Bronchial smooth muscle cell (primary cell): ENCODE measurements around the gene VPS18. TPM values are rescaled to one million over a fixed set of nuclear protein-coding genes. Genes with fewer than 3 reads are reported as not detected.

Experiments used
- total RNA-seq: library from RNA; depleted of rRNA; stranded (reverse); fragments of >200 nt; gene quantifications from 2 replicates; pipeline ENCODE4 v1.2.1, GENCODE V29; 2014

The VPS18 gene, protein sequence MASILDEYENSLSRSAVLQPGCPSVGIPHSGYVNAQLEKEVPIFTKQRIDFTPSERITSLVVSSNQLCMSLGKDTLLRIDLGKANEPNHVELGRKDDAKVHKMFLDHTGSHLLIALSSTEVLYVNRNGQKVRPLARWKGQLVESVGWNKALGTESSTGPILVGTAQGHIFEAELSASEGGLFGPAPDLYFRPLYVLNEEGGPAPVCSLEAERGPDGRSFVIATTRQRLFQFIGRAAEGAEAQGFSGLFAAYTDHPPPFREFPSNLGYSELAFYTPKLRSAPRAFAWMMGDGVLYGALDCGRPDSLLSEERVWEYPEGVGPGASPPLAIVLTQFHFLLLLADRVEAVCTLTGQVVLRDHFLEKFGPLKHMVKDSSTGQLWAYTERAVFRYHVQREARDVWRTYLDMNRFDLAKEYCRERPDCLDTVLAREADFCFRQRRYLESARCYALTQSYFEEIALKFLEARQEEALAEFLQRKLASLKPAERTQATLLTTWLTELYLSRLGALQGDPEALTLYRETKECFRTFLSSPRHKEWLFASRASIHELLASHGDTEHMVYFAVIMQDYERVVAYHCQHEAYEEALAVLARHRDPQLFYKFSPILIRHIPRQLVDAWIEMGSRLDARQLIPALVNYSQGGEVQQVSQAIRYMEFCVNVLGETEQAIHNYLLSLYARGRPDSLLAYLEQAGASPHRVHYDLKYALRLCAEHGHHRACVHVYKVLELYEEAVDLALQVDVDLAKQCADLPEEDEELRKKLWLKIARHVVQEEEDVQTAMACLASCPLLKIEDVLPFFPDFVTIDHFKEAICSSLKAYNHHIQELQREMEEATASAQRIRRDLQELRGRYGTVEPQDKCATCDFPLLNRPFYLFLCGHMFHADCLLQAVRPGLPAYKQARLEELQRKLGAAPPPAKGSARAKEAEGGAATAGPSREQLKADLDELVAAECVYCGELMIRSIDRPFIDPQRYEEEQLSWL
- total RNA-seq = 38.9 and 45.8 TPM in 2 replicates

GRCh38 chr15:40893733-40894680, at the start of gene VPS18:
TSS of gene VPS18 (plus strand) at chr15:40894450. CDS start at chr15:40894769, 319 bp downstream.

GRCh38 chr15:40873694-40874561, 20.3 kb upstream of the VPS18 start, which contains the start of gene RHOV:
TSS of gene RHOV (minus strand) at chr15:40874234. CDS start at chr15:40874139, 95 bp downstream.

DNA sequence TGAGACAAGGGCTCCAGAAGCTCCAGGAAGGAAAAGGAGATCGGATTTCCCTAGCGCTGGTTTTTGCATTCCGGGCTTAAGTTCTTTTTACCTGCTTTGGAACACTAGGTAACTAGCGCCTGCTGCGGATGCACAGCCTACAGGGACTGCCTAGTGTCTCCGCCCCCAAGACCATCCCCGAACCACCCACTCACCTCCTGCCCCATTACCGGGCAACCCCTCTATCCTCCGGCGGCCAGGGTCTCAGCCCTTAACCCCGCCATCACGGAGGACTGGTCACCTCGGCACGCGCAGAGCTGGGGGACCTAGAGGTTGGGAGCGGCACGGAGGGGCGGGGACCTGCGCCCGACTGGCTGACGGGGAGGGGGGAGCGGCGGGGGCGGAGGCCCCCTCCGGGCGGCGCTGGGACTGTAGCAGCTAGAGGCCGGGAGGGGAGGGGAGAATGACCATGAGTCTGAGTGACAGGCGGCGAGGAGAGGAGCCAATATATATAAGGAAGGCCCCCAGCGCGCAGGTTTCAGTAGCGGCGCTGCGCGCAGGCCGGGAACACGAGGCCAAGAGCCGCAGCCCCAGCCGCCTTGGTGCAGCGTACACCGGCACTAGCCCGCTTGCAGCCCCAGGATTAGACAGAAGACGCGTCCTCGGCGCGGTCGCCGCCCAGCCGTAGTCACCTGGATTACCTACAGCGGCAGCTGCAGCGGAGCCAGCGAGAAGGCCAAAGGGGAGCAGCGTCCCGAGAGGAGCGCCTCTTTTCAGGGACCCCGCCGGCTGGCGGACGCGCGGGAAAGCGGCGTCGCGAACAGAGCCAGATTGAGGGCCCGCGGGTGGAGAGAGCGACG, 34.8 kb downstream of the VPS18 start, which contains the start of gene DLL4:
DLL4 (plus strand) TSS at position 520 of the 839 bp plus-strand sequence. CDS start 329 bp downstream, outside the sequence.

DNA sequence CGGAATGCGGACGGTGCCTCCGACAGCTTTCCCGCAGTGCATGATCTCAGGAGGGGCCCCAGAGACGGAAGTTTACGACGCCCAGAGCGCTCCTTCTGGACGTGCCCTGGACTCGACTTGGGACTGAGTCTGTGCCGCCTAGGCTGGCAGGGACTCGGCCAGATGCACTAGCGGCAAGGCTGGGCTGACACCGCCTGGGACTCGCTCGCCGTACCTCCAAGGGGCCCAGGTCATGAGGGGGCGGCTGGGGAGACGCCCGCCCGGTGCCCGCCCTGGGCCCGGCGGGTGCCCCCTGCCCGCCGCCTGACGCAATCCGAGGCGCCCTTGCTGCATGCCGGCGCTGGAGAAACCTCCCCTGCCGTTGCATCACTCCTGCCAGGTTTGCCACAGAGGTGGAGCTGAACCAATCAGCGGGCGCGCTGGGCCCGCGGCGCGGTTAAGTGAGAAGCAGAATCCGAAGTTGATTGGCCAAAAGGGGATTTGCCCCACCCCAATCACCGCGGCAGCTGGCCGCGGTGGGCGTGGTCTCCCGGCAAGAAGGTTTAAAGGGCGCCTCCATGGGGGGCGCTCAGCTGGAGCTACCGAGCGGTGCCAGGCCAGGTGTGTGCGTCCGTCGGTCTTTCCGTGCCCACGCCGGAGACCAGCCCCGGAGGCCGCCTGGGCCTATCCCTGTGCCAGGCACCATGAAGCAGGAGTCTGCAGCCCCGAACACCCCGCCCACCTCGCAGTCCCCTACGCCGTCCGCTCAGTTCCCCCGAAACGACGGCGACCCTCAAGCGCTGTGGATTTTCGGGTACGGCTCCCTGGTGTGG, 58.9 kb downstream of the VPS18 start, which contains the start of gene CHAC1:
CHAC1 (plus strand) TSS at position 571 of the 812 bp plus-strand sequence; CDS start at position 684, 113 bp downstream.

Other genes starting within 250 kb of the VPS18 start
- 1.4 TPM in 2 replicates for gene RAD51, start 199.3 kb upstream of the VPS18 start, total RNA-seq
- 15.0 and 17.4 TPM in 2 replicates for gene RMDN3, start 139.2 kb upstream of the VPS18 start, total RNA-seq
- 1.6 and 6.3 TPM in 2 replicates for gene GCHFR, start 130.4 kb upstream of the VPS18 start, total RNA-seq
- under 0.01 TPM in 1 of 2 replicates, not detected in the other for gene C15orf62, start 124.5 kb upstream of the VPS18 start, total RNA-seq
- 23.5 and 29.2 TPM in 2 replicates for gene ZFYVE19, start 87.4 kb upstream of the VPS18 start, total RNA-seq
- gene DNAJC17, start 87.0 kb upstream of the VPS18 start, total RNA-seq = 14.8 and 21.0 TPM in 2 replicates
- not detected in 2 replicates for gene PPP1R14D, start 65.7 kb upstream of the VPS18 start, total RNA-seq
- gene SPINT1, start 50.4 kb upstream of the VPS18 start, total RNA-seq = 0.09 and 0.32 TPM in 2 replicates
- 0.16 TPM in 1 of 2 replicates, not detected in the other for gene RHOV, start 20.2 kb upstream of the VPS18 start, total RNA-seq
- under 0.01 and 0.16 TPM in 2 replicates for gene DLL4, start 34.9 kb downstream of the VPS18 start, total RNA-seq
- 2.7 and 4.4 TPM in 2 replicates for gene CHAC1, start 59.0 kb downstream of the VPS18 start, total RNA-seq
- gene INO80, start 221.8 kb downstream of the VPS18 start, total RNA-seq = 16.7 and 17.8 TPM in 2 replicates